Pancreas (tissue), 10 donors: ENCODE data around the gene KIFC3. TPM values are rescaled to one million over a fixed set of nuclear protein-coding genes. Genes with fewer than 3 reads are reported as not detected.
"Not testable (repeated sequence)": the region's sequence is repeated elsewhere in the genome, so short reads cannot be mapped to it uniquely, and the experiment has no call there.

Experiments used
- ATAC-seq, 4 donors: fragments of 200-7000 bp; cut with Tn5 transposase; one replicate each; pipeline versions ENCODE4 v1.8.0 to v1.9.1; 2020; ENCODE audit warnings: mild to moderate bottlenecking in 4 of 4, moderate library complexity in 4 of 4
- DNase-seq, 6 donors: peaks; one replicate each; pipeline ENCODE4 v3.0.0-alpha.2; 2020
- FAIRE-seq: peaks from 2 replicates; lab custom pipeline; 2012; peaks lifted over from hg19 to GRCh38; lab: Jason Lieb, UNC
- H3K27ac ChIP-seq, 4 donors: fragments of 200-600 bp; sonication (generic); 1 replicate in 3 of 4; 2 replicates in 1 of 4; pipeline versions ENCODE4 v1.5.0 to v1.8.0; 2020
- H3K27me3 ChIP-seq, 4 donors: fragments of 200-600 bp; one replicate each; pipeline ENCODE4 v1.8.0; 2021
- H3K36me3 ChIP-seq, 3 donors: fragments of 200-600 bp; sonication (generic) in 1 of 3; one replicate each; pipeline versions ENCODE4 v1.5.0 to v1.8.0; 2020 to 2021
- H3K4me1 ChIP-seq, 3 donors: fragments of 200-600 bp; one replicate each; pipeline ENCODE4 v1.8.0; 2021
- H3K4me3 ChIP-seq, 4 donors: fragments of 200-600 bp; sonication (generic) in 2 of 4; one replicate each; pipeline versions ENCODE4 v1.5.0 to v1.8.0; 2020 to 2021
- H3K9me3 ChIP-seq, 4 donors: fragments of 200-600 bp; one replicate each; pipeline ENCODE4 v1.8.0; 2021
- CTCF ChIP-seq, 4 donors: fragments of 200-600 bp; sonication (generic) in 3 of 4; IDR thresholded peaks; one replicate each; pipeline versions ENCODE4 v1.5.0 to v1.8.0; 2021; ENCODE audit warnings: antibody characterized with exemption in 4 of 4
- WGBS, 2 donors: extraction: QIAGEN DNeasy Blood & Tissue Kit; methylation state at CpG; one replicate each; pipeline ENCODE4 v1.1.7; 2013; 5-methylcytosine and 5-hydroxymethylcytosine counted together
- intact Hi-C, 3 donors: fragments of 100-400 bp; cut with DNase I; formaldehyde crosslinking; loops; one replicate each; pipeline versions ENCODE4 v1.11.1 to v1.14.2; 2022
- polyA plus RNA-seq, 2 donors: library from polyadenylated mRNA; stranded (reverse); fragments of 200-250 nt; gene quantifications; one replicate each; pipeline ENCODE4 v1.2.3, GENCODE V29; 2013
- total RNA-seq, 6 donors: library from RNA; stranded (reverse); fragmentation: NEBNext Ultra II Directional in 4 of 6; extraction: Animal tissue kit (Norgen Biotek cat#: 25700) in 4 of 6; gene quantifications; one replicate each; pipeline versions ENCODE4 v1.2.1 to v1.2.4, GENCODE V29; 2021 to 2023
- donor health status: healthy with polysubstance abuse.
- donor health status: DM: no; HTN: no; CAD: no; lungs with moderate emphysema.
- donor health status: DM: no; HTN: no; CAD: no.
- donor health status: control.
- donor health status: control.
- donor health status: Bipolar disorder and iron deficiency.
- donor health status: DM: yes; HTN: yes; CAD: no.
- donor health status: DM: no; HTN: no; CAD: no.
- donor health status: DM: no; HTN: no; CAD: no.
- donor health status: DM: yes; HTN: yes; CAD: no.

The KIFC3 gene
- total RNA-seq (10 to 100 TPM; 33.8 to 71.0 (median 60.5) TPM), polyA plus RNA-seq (100 to 1,000 TPM; 277 to 284 TPM)

- WGBS, 2 donors: 13 to 18% methylated on average over 65 to 78 of the region's 78 CpGs
- peak within 1 kb of the TSS; percentile 62 to 96 (median 86) for H3K27ac ChIP-seq
- peak within 1 kb of the TSS; percentile 26 to 61 (median 49) for H3K4me3 ChIP-seq
- FAIRE-seq (no peak), DNase-seq (peak; percentile 80 to 96 (median 86)), ATAC-seq (peak; percentile 22 to 64 (median 26))
- H3K27me3 ChIP-seq: no peaks in the 10 kb centered on the region
- H3K4me1 ChIP-seq: peaks cover 17 to 43% (median 26%) of the 10 kb centered on the region in 3 donors
- no peak for TF ChIP-seq CTCF (IDR thresholded peaks at IDR 0.05)
- intact Hi-C loops: no loop called here
- no peaks in the 10 kb centered on the region for H3K36me3 ChIP-seq
- H3K9me3 ChIP-seq: no peaks in the 10 kb centered on the region
These were observed at the start of gene KIFC3 for GRCh38 chr16:57802341-57803133. TSS of gene KIFC3 (minus strand) at chr16:57802491. CDS start at chr16:57798243, 4,248 bp downstream.

- no peaks in the 10 kb centered on the region for H3K36me3 ChIP-seq
- no peak for ATAC-seq
- intact Hi-C loops: no loop called here
- no peak for TF ChIP-seq CTCF (IDR thresholded peaks at IDR 0.05)
- WGBS, 2 donors: 94 to 97% methylated on average over 5 of the region's 5 CpGs
- H3K9me3 ChIP-seq: no peaks in the 10 kb centered on the region
- FAIRE-seq: no peak
- no peak for DNase-seq
- H3K27ac ChIP-seq: no peak overlapping the region
- no peak overlapping the region for H3K4me3 ChIP-seq
- H3K4me1 ChIP-seq: peaks cover 0 to 6% (median 0%) of the 10 kb centered on the region in 3 donors
- no peaks in the 10 kb centered on the region for H3K27me3 ChIP-seq
These were observed 45.9 kb upstream of the KIFC3 start for GRCh38 chr16:57848181-57848580.

GRCh38 chr16:57846931-57847330 is 44.6 kb upstream of the KIFC3 start:
- intact Hi-C loops, H3K27me3 ChIP-seq, ATAC-seq, H3K9me3 ChIP-seq, H3K4me1 ChIP-seq, DNase-seq, H3K4me3 ChIP-seq, FAIRE-seq, H3K36me3 ChIP-seq: not testable (repeated sequence)
- 73 to 78% methylated on average over 5 to 6 of the region's 6 CpGs for WGBS, 2 donors
- H3K27ac ChIP-seq: peak overlapping the region in 2 of 4 donors; percentile 57 to 64

- peak overlapping the region in 2 of 4 donors; percentile 57 to 64 for H3K27ac ChIP-seq
- WGBS, 2 donors: 35 to 36% methylated on average over 9 of the region's 9 CpGs
- ATAC-seq (peak; percentile 73 to 89 (median 85)), FAIRE-seq (no peak), DNase-seq (peak in 5 of 6 donors; percentile 32 to 78 (median 67))
- no peaks in the 10 kb centered on the region for H3K9me3 ChIP-seq
- TF ChIP-seq CTCF (IDR thresholded peaks at IDR 0.05): no peak
- no peaks in the 10 kb centered on the region for H3K36me3 ChIP-seq
- no peaks in the 10 kb centered on the region for H3K27me3 ChIP-seq
- intact Hi-C loops: no loop called here
- H3K4me1 ChIP-seq: peaks cover 0 to 6% (median 0%) of the 10 kb centered on the region in 3 donors
- H3K4me3 ChIP-seq: peak overlapping the region in 1 of 4 donors; percentile 32
These were observed 43.9 kb upstream of the KIFC3 start for GRCh38 chr16:57846078-57846697.

GRCh38 chr16:57845115-57845514 is 42.8 kb upstream of the KIFC3 start:
- no peak for TF ChIP-seq CTCF (IDR thresholded peaks at IDR 0.05)
- Histone ChIP-seq H3K27me3 (no peaks in the 10 kb centered on the region), H3K4me3 (no peak overlapping the region), H3K27ac (no peak overlapping the region), H3K4me1 (peaks cover 0 to 6% (median 0%) of the 10 kb centered on the region in 3 donors), H3K36me3 (no peaks in the 10 kb centered on the region), H3K9me3 (no peaks in the 10 kb centered on the region)
- WGBS, 2 donors: 53 to 80% methylated on average over 8 of the region's 8 CpGs
- FAIRE-seq (no peak), ATAC-seq (no peak), DNase-seq (peak in 1 of 6 donors; percentile 53)
- intact Hi-C loops: no loop called here
